K562 (cell line): ENCODE results near the gene TRIM25. TPM values are rescaled to one million over a fixed set of nuclear protein-coding genes. Genes with fewer than 3 reads are reported as not detected.

Experiments
- ATAC-seq: fragments of 200-7000 bp; cut with Tn5 transposase; 3 replicates; pipeline ENCODE4 v1.9.1; 2020; ENCODE audit warnings: moderate library complexity
- BruUV-seq: library from RNA; stranded (reverse); fragments of 400-500 nt; replicated peaks from 2 replicates; lab custom pipeline; 2021; lab: Mats Ljungman, UMichigan
- CTCF ChIA-PET: fragments of 300-600 bp; formaldehyde crosslinking; extraction: SDS; loops from one replicate; lab custom pipeline; 2021; ENCODE audit warnings: low intra/inter-chr PET ratio; lab: Yijun Ruan, JAX
- POLR2A ChIA-PET: fragments of 300-600, 350-650 bp; sonication (Branson Sonifier 250); formaldehyde crosslinking; extraction: SDS; loops from one replicate; lab custom pipeline; 2021; ENCODE audit warnings: antibody characterized with exemption, inconsistent platforms; lab: Yijun Ruan, JAX
- DNase-seq, 4 experiments: peaks; one replicate each; pipeline versions ENCODE4 v3.0.0 to v3.0.0-alpha.2; 2011 to 2018; ENCODE audit warnings: low spot score in 3 of 4, mixed read lengths in 3 of 4; ENCODE audit errors: extremely low read depth in 1 of 4
- FAIRE-seq: peaks from 2 replicates; lab custom pipeline; 2011; peaks lifted over from hg19 to GRCh38; lab: Jason Lieb, UNC
- H2AFZ ChIP-seq: 2 replicates; pipeline ENCODE4 v1.6.0; 2011; ENCODE audit warnings: low read depth, low read length, control low read depth, inconsistent platforms
- H3K27ac ChIP-seq: fragments of 200-600 bp; 3 replicates; pipeline ENCODE4 v1.8.0; 2011; ENCODE audit warnings: low read depth, mild to moderate bottlenecking, control low read depth, inconsistent platforms, low read length, moderate library complexity, mixed read lengths; ENCODE audit errors: extremely low read depth
- H3K27me3 ChIP-seq, 2 experiments: fragments of 300-600 bp in 1 of 2; 2 replicates in 1 of 2; 3 replicates in 1 of 2; pipeline versions ENCODE4 v1.6.0 to v1.8.0; 2011; ENCODE audit warnings: inconsistent platforms in 2 of 2, low read length in 2 of 2, mild to moderate bottlenecking in 1 of 2, mixed read lengths in 1 of 2, moderate library complexity in 1 of 2; ENCODE audit not compliant: control insufficient read depth in 2 of 2, insufficient read depth in 2 of 2
- H3K36me3 ChIP-seq: fragments of 300-600 bp; 3 replicates; pipeline ENCODE4 v1.8.0; 2011; ENCODE audit warnings: mild to moderate bottlenecking, low read length, inconsistent platforms; ENCODE audit not compliant: control insufficient read depth, insufficient read depth
- H3K4me1 ChIP-seq, 2 experiments: fragments of 200-600 bp in 1 of 2; replicated peaks in 1 of 2; 2 replicates in 1 of 2; 3 replicates in 1 of 2; pipeline versions ENCODE4 v1.5.1 to v1.8.0; 2011; ENCODE audit warnings: inconsistent platforms in 2 of 2, low read length in 2 of 2, mild to moderate bottlenecking in 1 of 2, mixed read lengths in 1 of 2, moderate library complexity in 1 of 2; ENCODE audit not compliant: control insufficient read depth in 2 of 2, insufficient read depth in 2 of 2
- H3K4me2 ChIP-seq: 2 replicates; pipeline ENCODE4 v1.6.1; 2011; ENCODE audit warnings: low read length, control low read depth, inconsistent platforms, mixed read lengths; ENCODE audit not compliant: insufficient read depth
- H3K4me3 ChIP-seq: fragments of 200-600 bp; sonication (generic), shearing (Covaris generic); 2 replicates; pipeline ENCODE4 v1.5.1; 2016; ENCODE audit warnings: control low read depth, inconsistent platforms
- H3K79me2 ChIP-seq: fragments of 200-600 bp; 3 replicates; pipeline ENCODE4 v1.8.0; 2011; ENCODE audit warnings: low read length, inconsistent platforms; ENCODE audit not compliant: control insufficient read depth, insufficient read depth
- H3K9ac ChIP-seq, 2 experiments: 2 replicates each; pipeline versions ENCODE4 v1.6.0 to v1.6.1; 2011; ENCODE audit warnings: low read depth in 2 of 2, low read length in 2 of 2, control low read depth in 1 of 2, inconsistent platforms in 1 of 2, mild to moderate bottlenecking in 1 of 2, mixed read lengths in 1 of 2; ENCODE audit not compliant: insufficient read depth in 1 of 2
- H3K9me1 ChIP-seq: one replicate; pipeline ENCODE4 v1.6.0; 2011; ENCODE audit warnings: inconsistent platforms, mild to moderate bottlenecking, low read length, moderate library complexity; ENCODE audit not compliant: control insufficient read depth, insufficient read depth
- H3K9me3 ChIP-seq: replicated peaks from 2 replicates; pipeline ENCODE4 v1.5.1; 2011; ENCODE audit warnings: low read depth, low read length, inconsistent platforms; ENCODE audit not compliant: control insufficient read depth, insufficient read depth
- H4K20me1 ChIP-seq: replicated peaks from 2 replicates; pipeline ENCODE4 v1.6.1; 2011; ENCODE audit warnings: low read length, inconsistent platforms, mixed read lengths; ENCODE audit not compliant: control insufficient read depth, insufficient read depth
- BACH1 ChIP-seq: fragments of 200-800 bp; sonication (Bioruptor generic); IDR thresholded peaks from 2 replicates; pipeline ENCODE4 v1.6.1; 2016; ENCODE audit warnings: missing genetic modification characterization, missing compliant biosample characterization
- BRCA1 ChIP-seq, 2 experiments: fragments of 450-650 bp in 1 of 2; sonication (generic) in 1 of 2; formaldehyde crosslinking in 1 of 2; IDR thresholded peaks; 2 replicates each; pipeline versions ENCODE4 v1.5.0 to v1.6.1; 2017 to 2020; ENCODE audit warnings: mild to moderate bottlenecking in 1 of 2, missing genetic modification reagents in 1 of 2
- ELF4 ChIP-seq: fragments of 450-650 bp; formaldehyde crosslinking; IDR thresholded peaks from 2 replicates; pipeline ENCODE4 v1.4.0; 2022; ENCODE audit warnings: missing genetic modification characterization
- FIP1L1 ChIP-seq: fragments of 200-400 bp; formaldehyde crosslinking; IDR thresholded peaks from 2 replicates; pipeline ENCODE4 v1.6.1; 2018; ENCODE audit warnings: mild to moderate bottlenecking, low read depth, low read length; ENCODE audit not compliant: poor library complexity, severe bottlenecking
- FOSL1 ChIP-seq: fragments of 200-800 bp; sonication (Bioruptor generic); conservative IDR thresholded peaks from 2 replicates; pipeline ENCODE4 v1.6.1; 2016; ENCODE audit warnings: missing genetic modification characterization, missing compliant biosample characterization
- HDGF ChIP-seq: fragments of 450-650 bp; IDR thresholded peaks from 2 replicates; pipeline ENCODE4 v1.6.1; 2016
- MBD2 ChIP-seq: sonication (generic); IDR thresholded peaks from 2 replicates; pipeline ENCODE4 v1.6.1; 2016; ENCODE audit warnings: low read depth, borderline replicate concordance
- MTA3 ChIP-seq: fragments of 450-650 bp; formaldehyde crosslinking; IDR thresholded peaks from 2 replicates; pipeline ENCODE4 v1.6.1; 2017; ENCODE audit warnings: mild to moderate bottlenecking, borderline replicate concordance
- RBM15 ChIP-seq: fragments of 200-400 bp; formaldehyde crosslinking; IDR thresholded peaks from 2 replicates; pipeline ENCODE4 v1.6.1; 2018; ENCODE audit warnings: mild to moderate bottlenecking, low read length, moderate library complexity; ENCODE audit not compliant: insufficient read depth
- SMAD4 ChIP-seq: fragments of 250-450 bp; sonication (Bioruptor Pico); conservative IDR thresholded peaks from 2 replicates; pipeline ENCODE4 v1.8.0; 2021; ENCODE audit warnings: inconsistent platforms, mild to moderate bottlenecking, moderate library complexity
- SMARCA5 ChIP-seq: fragments of 450-650 bp; IDR thresholded peaks from 2 replicates; pipeline ENCODE4 v1.6.1; 2016
- SREBF2 ChIP-seq: sonication (generic); formaldehyde crosslinking; IDR thresholded peaks from 2 replicates; pipeline ENCODE4 v1.4.0; 2020; ENCODE audit warnings: mild to moderate bottlenecking, missing genetic modification reagents
- STAT5A ChIP-seq: IDR thresholded peaks from 2 replicates; pipeline ENCODE4 v1.6.1; 2012; ENCODE audit warnings: low read length, inconsistent platforms, borderline replicate concordance
- THRAP3 ChIP-seq: fragments of 450-650 bp; IDR thresholded peaks from 2 replicates; pipeline ENCODE4 v1.6.1; 2016; ENCODE audit warnings: mild to moderate bottlenecking, inconsistent platforms, borderline replicate concordance
- WHSC1 ChIP-seq: IDR thresholded peaks from one replicate; pipeline ENCODE4 v1.6.1; 2012; ENCODE audit warnings: low read length, control low read depth, inconsistent platforms
- ZBTB17 ChIP-seq: fragments of 450-650 bp; formaldehyde crosslinking; IDR thresholded peaks from 2 replicates; pipeline ENCODE4 v1.4.0; 2020; ENCODE audit warnings: mild to moderate bottlenecking
- ZKSCAN1 ChIP-seq: fragments of 150-350 bp; IDR thresholded peaks from 2 replicates; pipeline ENCODE4 v1.6.1; 2016; ENCODE audit warnings: low read depth, low read length
- ZNF583 ChIP-seq: fragments of 250-450 bp; sonication (Bioruptor Pico); IDR thresholded peaks from 2 replicates; pipeline ENCODE4 v1.4.0; 2020
- WGBS: fragments of 100-300 bp; shearing (Covaris generic); methylation state at CpG from one replicate; pipeline ENCODE4 v1.1.6; 2016; ENCODE audit warnings: low coverage, mixed read lengths; ENCODE audit not compliant: insufficient coverage; ENCODE audit errors: missing lambda C conversion rate; 5-methylcytosine and 5-hydroxymethylcytosine counted together
- in situ Hi-C: fragments of 300-500 bp; cut with MboI; formaldehyde crosslinking; loops from 4 replicates; pipeline ENCODE4 v1.15.0; 2018; ENCODE audit warnings: inconsistent platforms, mixed read lengths
- intact Hi-C: fragments of 100-400 bp; cut with micrococcal nuclease; formaldehyde crosslinking; loops from 2 replicates; pipeline ENCODE4 v1.14.2; 2022
- polyA plus RNA-seq, 8 experiments: library from polyadenylated mRNA; depleted of rRNA in 4 of 8; stranded (reverse) in 5 of 8; unstranded in 3 of 8; fragments of >200 nt; fragmentation: Nextera tagmentation in 2 of 8; fragmentation: Illumina TruSeq in 1 of 8; extraction: Ambion mirVana in 2 of 8; extraction: Trizol in 1 of 8; gene quantifications; 2 replicates each; pipeline versions ENCODE4 v1.2.1 to v1.2.3, GENCODE V29; 2011 to 2014; ENCODE audit warnings: inconsistent platforms in 1 of 8, missing spikeins in 1 of 8
- total RNA-seq, 7 experiments: library from RNA; depleted of rRNA in 6 of 7; stranded (reverse); fragments of >200 nt in 6 of 7; fragmentation: Illumina TruSeq in 2 of 7; extraction: Trizol in 2 of 7; gene quantifications; 2 replicates each; pipeline versions ENCODE4 v1.2.1 to v1.2.3, GENCODE V29; 2011 to 2021; ENCODE audit warnings: low replicate concordance in 1 of 7
- TF ChIP-seq, protein P1 (sequence below): IDR thresholded peaks from 2 replicates; pipeline ENCODE4 v1.6.1; 2012; ENCODE audit warnings: low read depth, low read length, improper control_type of control experiment, borderline replicate concordance
- TF ChIP-seq, protein P2 (sequence below): fragments of 450-650 bp; IDR thresholded peaks from 2 replicates; pipeline ENCODE4 v1.6.1; 2017; ENCODE audit warnings: mild to moderate bottlenecking, moderate library complexity

Gene TRIM25
- total and polyA plus RNA-seq, 9 of the 15 experiments (the other 6 are each of a cell fraction or from before 2014, with no cell fraction given): 5.9 to 49.5 (median 24.5) TPM

DNA sequence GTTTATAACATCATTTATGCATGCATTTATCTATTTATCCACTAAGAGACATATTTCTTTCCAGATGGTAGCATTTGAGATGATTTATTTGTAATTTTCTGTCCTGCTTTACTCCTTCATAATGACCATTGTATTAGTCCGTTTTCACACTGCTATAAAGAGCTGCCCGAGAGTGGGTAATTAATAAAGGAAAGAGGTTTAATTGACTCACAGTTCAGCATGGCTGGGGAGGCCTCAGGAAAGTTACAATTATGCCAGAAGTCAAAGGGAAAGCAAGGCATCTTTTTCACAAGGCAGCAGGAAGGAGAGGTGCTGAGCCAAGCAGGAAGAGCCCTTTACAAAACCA is 28.6 kb downstream of the TRIM25 start:
- in situ Hi-C loops: no loop called here
- TF ChIP-seq MBD2 (no peak), STAT5A (no peak), SMAD4 (CRISPR knock-in tag) (no peak), ELF4 (CRISPR knock-in tag) (no peak), FIP1L1 (no peak), BACH1 (no peak), ZNF583 (CRISPR knock-in tag) (no peak), ZBTB17 (no peak), RBM15 (no peak), WHSC1 (no peak), THRAP3 (no peak), HDGF (no peak), MTA3 (no peak), BRCA1 (IDR thresholded peaks at IDR 0.05) (no peak), BRCA1 (CRISPR knock-in tag; IDR thresholded peaks at IDR 0.05) (no peak), ZKSCAN1 (no peak), SREBF2 (no peak), FOSL1 (tag) (no peak), SMARCA5 (no peak)
- TF ChIP-seq, protein P1, sequence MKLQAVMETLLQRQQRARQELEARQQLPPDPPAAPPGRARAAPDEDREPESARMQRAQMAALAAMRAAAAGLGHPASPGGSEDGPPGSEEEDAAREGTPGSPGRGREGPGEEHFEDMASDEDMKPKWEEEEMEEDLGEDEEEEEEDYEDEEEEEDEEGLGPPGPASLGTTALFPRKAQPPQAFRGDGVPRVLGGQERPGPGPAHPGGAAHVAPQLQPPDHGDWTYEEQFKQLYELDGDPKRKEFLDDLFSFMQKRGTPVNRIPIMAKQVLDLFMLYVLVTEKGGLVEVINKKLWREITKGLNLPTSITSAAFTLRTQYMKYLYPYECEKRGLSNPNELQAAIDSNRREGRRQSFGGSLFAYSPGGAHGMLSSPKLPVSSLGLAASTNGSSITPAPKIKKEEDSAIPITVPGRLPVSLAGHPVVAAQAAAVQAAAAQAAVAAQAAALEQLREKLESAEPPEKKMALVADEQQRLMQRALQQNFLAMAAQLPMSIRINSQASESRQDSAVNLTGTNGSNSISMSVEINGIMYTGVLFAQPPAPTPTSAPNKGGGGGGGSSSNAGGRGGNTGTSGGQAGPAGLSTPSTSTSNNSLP: no peak
- TF ChIP-seq, protein P2, sequence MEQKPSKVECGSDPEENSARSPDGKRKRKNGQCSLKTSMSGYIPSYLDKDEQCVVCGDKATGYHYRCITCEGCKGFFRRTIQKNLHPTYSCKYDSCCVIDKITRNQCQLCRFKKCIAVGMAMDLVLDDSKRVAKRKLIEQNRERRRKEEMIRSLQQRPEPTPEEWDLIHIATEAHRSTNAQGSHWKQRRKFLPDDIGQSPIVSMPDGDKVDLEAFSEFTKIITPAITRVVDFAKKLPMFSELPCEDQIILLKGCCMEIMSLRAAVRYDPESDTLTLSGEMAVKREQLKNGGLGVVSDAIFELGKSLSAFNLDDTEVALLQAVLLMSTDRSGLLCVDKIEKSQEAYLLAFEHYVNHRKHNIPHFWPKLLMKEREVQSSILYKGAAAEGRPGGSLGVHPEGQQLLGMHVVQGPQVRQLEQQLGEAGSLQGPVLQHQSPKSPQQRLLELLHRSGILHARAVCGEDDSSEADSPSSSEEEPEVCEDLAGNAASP: no peak
- POLR2A ChIA-PET: interaction anchor here (0.8 to 2.1 kb wide), 4 partner anchors 8 to 37 kb away, joined by 3 to 5 read pairs (median 4); no protein-coding TSS in a partner anchor

More for the DNA sequence above, 28.6 kb downstream of the TRIM25 start:
- Histone ChIP-seq H2AFZ (no peak overlapping the region), H3K9ac (no peak overlapping the region), H3K27me3 (no peaks in the 10 kb centered on the region), H3K4me3 (no peak overlapping the region), H3K4me2 (no peak overlapping the region), H3K4me1 (no peaks in the 10 kb centered on the region), H3K9me1 (no peaks in the 10 kb centered on the region), H3K36me3 (peaks cover 24% of the 10 kb centered on the region), H3K9me3 (no peaks in the 10 kb centered on the region), H4K20me1 (no peaks in the 10 kb centered on the region), H3K79me2 (no peaks in the 10 kb centered on the region), H3K27ac (no peak overlapping the region)
- intact Hi-C loops: no loop called here
- WGBS: 40% methylated on average over 2 of the region's 2 CpGs
- CTCF ChIA-PET: no interaction called here
- DNase-seq: no peak
- no peak for FAIRE-seq
- no peak for ATAC-seq
- BruUV-seq: no TSS peak
